Mononuclear cell (primary cell): ENCODE results near the gene A3GALT2. TPM values are rescaled to one million over a fixed set of nuclear protein-coding genes. Genes with fewer than 3 reads are reported as not detected.

ENCODE experiments used
- H3K27me3 ChIP-seq: 2 replicates; pipeline ENCODE4 v1.6.0; 2011; ENCODE audit warnings: low read length, control low read depth; ENCODE audit not compliant: insufficient read depth
- H3K4me1 ChIP-seq: 2 replicates; pipeline ENCODE4 v1.5.1; 2011; ENCODE audit warnings: mild to moderate bottlenecking, low read length, control low read depth; ENCODE audit not compliant: insufficient read depth
- H3K4me3 ChIP-seq: 2 replicates; pipeline ENCODE4 v1.5.1; 2011; ENCODE audit warnings: mild to moderate bottlenecking, low read length, moderate library complexity
- H3K9me3 ChIP-seq: 2 replicates; pipeline ENCODE4 v1.5.1; 2011; ENCODE audit warnings: low read depth, mild to moderate bottlenecking, control low read depth, low read length
- total RNA-seq: library from RNA; depleted of rRNA; stranded (reverse); fragments of >200 nt; gene quantifications from one replicate; pipeline ENCODE4 v1.2.3, GENCODE V29; 2012

The A3GALT2 gene
- total RNA-seq, 1 donor = not detected

GRCh38 chr1:33287317-33287716 is 33.6 kb downstream of the A3GALT2 start:
- Histone ChIP-seq H3K4me1 (no peaks in the 10 kb centered on the region), H3K4me3 (no peak overlapping the region), H3K9me3 (no peaks in the 10 kb centered on the region), H3K27me3 (no peaks in the 10 kb centered on the region)

GRCh38 chr1:33286451-33287185 is 34.3 kb downstream of the A3GALT2 start:
- Histone ChIP-seq H3K4me3 (no peak overlapping the region), H3K9me3 (no peaks in the 10 kb centered on the region), H3K4me1 (no peaks in the 10 kb centered on the region), H3K27me3 (no peaks in the 10 kb centered on the region)

GRCh38 chr1:33284049-33284448 is 36.8 kb downstream of the A3GALT2 start:
- no peaks in the 10 kb centered on the region for H3K9me3 ChIP-seq
- no peak overlapping the region for H3K4me3 ChIP-seq
- no peaks in the 10 kb centered on the region for H3K27me3 ChIP-seq
- H3K4me1 ChIP-seq = no peaks in the 10 kb centered on the region

DNA sequence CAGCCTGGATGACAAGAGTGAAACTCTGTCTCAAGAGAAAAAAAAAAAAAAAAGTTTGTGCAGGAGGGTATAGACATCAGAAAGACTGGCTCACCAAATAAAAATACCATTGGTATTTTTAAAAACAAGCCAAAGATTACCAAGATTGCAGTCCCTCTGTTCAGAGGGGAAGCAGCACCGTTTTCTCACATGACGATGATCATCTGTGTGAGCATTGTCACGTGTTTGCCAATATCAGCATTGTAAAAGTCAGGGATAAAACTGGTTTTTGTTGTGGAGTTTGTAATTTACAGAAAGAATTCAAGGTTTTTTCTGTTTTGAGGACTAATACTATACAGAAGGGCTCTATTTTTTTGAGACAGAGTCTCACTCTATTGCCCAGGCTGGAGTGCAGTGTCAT is 38.1 kb downstream of the A3GALT2 start:
- no peaks in the 10 kb centered on the region for H3K27me3 ChIP-seq
- H3K9me3 ChIP-seq = no peaks in the 10 kb centered on the region
- no peak overlapping the region for H3K4me3 ChIP-seq
- no peaks in the 10 kb centered on the region for H3K4me1 ChIP-seq

DNA sequence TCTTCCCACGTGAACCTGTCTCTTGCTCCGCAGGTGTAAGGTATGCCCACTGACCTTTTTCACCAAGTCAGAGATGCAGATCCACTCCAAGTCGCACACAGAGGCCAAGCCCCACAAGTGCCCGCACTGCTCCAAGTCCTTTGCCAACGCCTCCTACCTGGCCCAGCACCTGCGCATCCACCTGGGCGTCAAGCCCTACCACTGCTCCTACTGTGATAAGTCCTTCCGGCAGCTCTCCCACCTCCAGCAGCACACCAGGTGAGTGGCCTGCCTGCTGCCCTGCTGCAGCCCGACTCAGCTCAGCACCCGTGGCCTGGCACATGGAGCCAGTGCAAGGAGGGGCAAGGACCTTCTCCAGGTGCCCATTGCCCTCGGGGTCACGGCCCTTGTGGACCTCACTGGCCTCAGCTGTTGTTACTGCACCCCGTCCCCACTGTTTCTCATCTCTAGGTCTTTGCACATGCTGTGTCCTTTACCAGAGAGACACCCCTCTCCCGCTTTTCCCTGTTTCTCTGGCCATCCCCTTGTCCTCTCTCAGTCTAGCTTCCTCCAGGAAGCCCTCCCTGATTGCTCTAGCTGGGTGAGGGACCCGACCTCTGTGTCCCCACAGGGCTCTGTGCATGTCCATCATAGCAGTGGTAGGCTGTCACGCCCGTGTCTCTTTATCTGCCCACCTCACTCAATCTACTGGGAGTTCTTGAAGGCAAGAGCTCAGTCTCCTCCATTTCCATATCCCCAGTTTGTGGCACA is 39.2 kb downstream of the A3GALT2 start:
- no peaks in the 10 kb centered on the region for H3K4me1 ChIP-seq
- no peaks in the 10 kb centered on the region for H3K9me3 ChIP-seq
- no peaks in the 10 kb centered on the region for H3K27me3 ChIP-seq
- H3K4me3 ChIP-seq = no peak overlapping the region

- Histone ChIP-seq H3K27me3 (no peaks in the 10 kb centered on the region), H3K4me1 (no peaks in the 10 kb centered on the region), H3K4me3 (no peak overlapping the region), H3K9me3 (no peaks in the 10 kb centered on the region)
These were observed 40.7 kb downstream of the A3GALT2 start for GRCh38 chr1:33280091-33280661.

GRCh38 chr1:33277488-33278084 is 43.3 kb downstream of the A3GALT2 start:
- Histone ChIP-seq H3K4me3 (no peak overlapping the region), H3K4me1 (peaks cover 14% of the 10 kb centered on the region), H3K27me3 (no peaks in the 10 kb centered on the region), H3K9me3 (no peaks in the 10 kb centered on the region)

DNA sequence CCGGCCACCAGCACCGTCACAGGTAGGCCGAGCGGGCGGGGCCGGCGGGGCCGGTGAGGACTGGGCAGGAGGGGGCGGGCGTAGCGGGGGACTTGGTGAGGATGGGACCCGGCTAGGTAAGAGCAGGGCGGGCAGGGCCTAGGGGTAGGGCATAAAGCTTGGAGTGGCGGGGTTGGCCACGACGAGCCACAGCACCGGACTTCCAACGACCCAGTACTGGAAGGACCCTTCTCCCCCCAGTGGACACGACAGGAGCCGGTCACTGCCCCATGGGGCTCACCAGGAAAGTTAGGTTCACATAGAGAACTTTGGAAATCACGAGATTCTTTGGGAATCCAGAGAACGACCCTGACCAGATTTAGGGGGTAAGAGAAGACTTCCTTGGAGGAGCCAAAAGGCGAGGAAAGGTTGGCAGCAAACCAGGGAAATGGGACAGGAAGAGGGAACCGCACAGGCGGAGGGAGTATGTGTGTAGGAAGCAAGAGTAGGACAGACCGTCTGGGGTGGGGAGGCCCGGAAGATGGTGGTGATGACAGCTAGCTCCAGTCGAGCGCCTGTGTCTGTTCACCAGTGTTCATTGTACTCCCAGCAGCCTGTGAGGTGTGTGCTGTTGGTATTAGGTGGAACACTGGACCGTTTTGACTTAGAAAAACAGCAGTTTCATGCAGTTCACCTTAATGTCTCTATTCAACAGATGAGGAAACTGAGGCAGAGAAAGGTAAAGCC is 44.2 kb downstream of the A3GALT2 start:
- Histone ChIP-seq H3K4me1 (peaks cover 14% of the 10 kb centered on the region), H3K27me3 (no peaks in the 10 kb centered on the region), H3K9me3 (no peaks in the 10 kb centered on the region), H3K4me3 (no peak overlapping the region)

GRCh38 chr1:33275706-33276572 is 45.0 kb downstream of the A3GALT2 start:
- no peaks in the 10 kb centered on the region for H3K9me3 ChIP-seq
- no peak overlapping the region for H3K4me3 ChIP-seq
- H3K27me3 ChIP-seq = no peaks in the 10 kb centered on the region
- peaks cover 14% of the 10 kb centered on the region for H3K4me1 ChIP-seq

- Histone ChIP-seq H3K9me3 (no peaks in the 10 kb centered on the region), H3K4me3 (no peak overlapping the region), H3K27me3 (no peaks in the 10 kb centered on the region), H3K4me1 (peaks cover 14% of the 10 kb centered on the region)
These were observed 45.7 kb downstream of the A3GALT2 start for GRCh38 chr1:33275195-33275594.

DNA sequence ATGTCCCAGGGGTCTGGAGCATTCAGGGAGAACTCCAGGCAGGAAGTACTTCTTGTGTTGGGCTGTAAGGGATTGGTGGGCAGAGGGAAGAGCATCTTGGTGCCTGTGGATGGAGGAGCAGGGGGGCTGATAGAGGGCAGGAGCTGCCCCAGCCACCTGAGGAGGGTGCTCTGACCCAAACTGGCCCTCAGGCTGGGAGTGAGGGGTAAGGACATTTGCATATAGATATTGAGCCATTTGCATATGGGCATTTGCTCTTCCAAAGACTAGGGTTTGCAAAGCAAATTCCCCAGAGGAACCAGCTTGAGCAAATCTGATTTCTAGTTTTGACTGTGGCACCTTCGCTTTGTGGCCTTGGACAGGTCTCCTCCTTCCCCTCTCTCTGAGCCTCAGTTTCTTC is 46.5 kb downstream of the A3GALT2 start:
- Histone ChIP-seq H3K4me3 (no peak overlapping the region), H3K9me3 (no peaks in the 10 kb centered on the region), H3K4me1 (peaks cover 14% of the 10 kb centered on the region), H3K27me3 (no peaks in the 10 kb centered on the region)

- Histone ChIP-seq H3K4me3 (no peak overlapping the region), H3K27me3 (no peaks in the 10 kb centered on the region), H3K9me3 (no peaks in the 10 kb centered on the region), H3K4me1 (peaks cover 14% of the 10 kb centered on the region)
These were observed 46.9 kb downstream of the A3GALT2 start for GRCh38 chr1:33273961-33274371.

GRCh38 chr1:33273406-33273805 is 47.5 kb downstream of the A3GALT2 start:
- Histone ChIP-seq H3K27me3 (no peaks in the 10 kb centered on the region), H3K4me3 (no peak overlapping the region), H3K4me1 (peaks cover 14% of the 10 kb centered on the region), H3K9me3 (no peaks in the 10 kb centered on the region)

DNA sequence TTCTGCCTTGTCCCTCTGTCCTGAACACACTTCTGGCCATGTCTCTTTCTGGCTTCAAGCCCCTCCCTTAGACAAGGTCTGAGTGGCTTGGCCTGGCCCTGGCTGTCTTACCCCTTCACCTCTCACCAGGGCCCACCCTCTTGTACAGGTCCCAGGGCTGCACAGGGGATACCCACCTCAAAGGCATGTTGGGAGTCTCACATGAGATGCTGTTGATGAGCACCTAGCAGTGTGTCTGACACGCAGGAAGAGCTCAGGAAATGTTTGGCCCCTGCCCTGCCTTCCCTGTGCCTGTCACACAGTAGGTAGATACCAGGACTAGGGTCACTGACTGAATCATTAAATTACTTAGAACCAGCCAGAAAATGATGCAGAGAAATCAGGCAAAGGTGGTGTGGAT is 48.0 kb downstream of the A3GALT2 start:
- H3K9me3 ChIP-seq = no peaks in the 10 kb centered on the region

More for the DNA sequence above, 48.0 kb downstream of the A3GALT2 start:
- Histone ChIP-seq H3K4me3 (no peak overlapping the region), H3K4me1 (peaks cover 14% of the 10 kb centered on the region), H3K27me3 (no peaks in the 10 kb centered on the region)
